SH-SY5Y (cell line): ENCODE results near the gene CLEC16A.

Experiments used
- GATA2 ChIP-seq: IDR thresholded peaks from 2 replicates; pipeline ENCODE4 v1.6.1; 2011; ENCODE audit warnings: mild to moderate bottlenecking, low read depth, low read length
- GATA3 ChIP-seq: IDR thresholded peaks from 2 replicates; pipeline ENCODE4 v1.6.1; 2011; ENCODE audit warnings: low read depth, mild to moderate bottlenecking, low read length, moderate library complexity

GRCh38 chr16:11094075-11094856 is 149.9 kb downstream of the CLEC16A start:
- TF ChIP-seq GATA2 (no peak), GATA3 (no peak)
